Loucy (cell line): Measurements from ENCODE around the gene KIF3C.

ENCODE experiments used
- CTCF ChIP-seq: fragments of 200-600 bp; sonication (generic); conservative IDR thresholded peaks from 2 replicates; pipeline ENCODE4 v1.5.1; 2014; ENCODE audit warnings: mild to moderate bottlenecking, antibody characterized with exemption, low read length
- EZH2phosphoT487 ChIP-seq: fragments of 200-600 bp; IDR thresholded peaks from 2 replicates; pipeline ENCODE4 v1.6.1; 2018; ENCODE audit warnings: antibody characterized with exemption, mild to moderate bottlenecking, moderate library complexity, borderline replicate concordance

GRCh38 chr2:26025509-26025908, 43.2 kb upstream of the KIF3C start:
- TF ChIP-seq CTCF = no peak
- no peak for TF ChIP-seq EZH2phosphoT487
